K562 (cell line): ENCODE data around the gene EHD2. TPM values are rescaled to one million over a fixed set of nuclear protein-coding genes. Genes with fewer than 3 reads are reported as not detected.

Experiments used
- ATAC-seq: fragments of 200-7000 bp; cut with Tn5 transposase; 3 replicates; pipeline ENCODE4 v1.9.1; 2020; ENCODE audit warnings: moderate library complexity
- BruUV-seq: library from RNA; stranded (reverse); fragments of 400-500 nt; replicated peaks from 2 replicates; lab custom pipeline; 2021; lab: Mats Ljungman, UMichigan
- CTCF ChIA-PET: fragments of 300-600 bp; formaldehyde crosslinking; extraction: SDS; loops from one replicate; lab custom pipeline; 2021; ENCODE audit warnings: low intra/inter-chr PET ratio; lab: Yijun Ruan, JAX
- POLR2A ChIA-PET: fragments of 300-600, 350-650 bp; sonication (Branson Sonifier 250); formaldehyde crosslinking; extraction: SDS; loops from one replicate; lab custom pipeline; 2021; ENCODE audit warnings: antibody characterized with exemption, inconsistent platforms; lab: Yijun Ruan, JAX
- DNase-seq, 4 experiments: peaks; one replicate each; pipeline versions ENCODE4 v3.0.0 to v3.0.0-alpha.2; 2011 to 2018; ENCODE audit warnings: low spot score in 3 of 4, mixed read lengths in 3 of 4; ENCODE audit errors: extremely low read depth in 1 of 4
- FAIRE-seq: peaks from 2 replicates; lab custom pipeline; 2011; peaks lifted over from hg19 to GRCh38; lab: Jason Lieb, UNC
- H2AFZ ChIP-seq: 2 replicates; pipeline ENCODE4 v1.6.0; 2011; ENCODE audit warnings: low read depth, low read length, control low read depth, inconsistent platforms
- H3K27ac ChIP-seq: fragments of 200-600 bp; 3 replicates; pipeline ENCODE4 v1.8.0; 2011; ENCODE audit warnings: low read depth, mild to moderate bottlenecking, control low read depth, inconsistent platforms, low read length, moderate library complexity, mixed read lengths; ENCODE audit errors: extremely low read depth
- H3K27me3 ChIP-seq, 2 experiments: fragments of 300-600 bp in 1 of 2; 2 replicates in 1 of 2; 3 replicates in 1 of 2; pipeline versions ENCODE4 v1.6.0 to v1.8.0; 2011; ENCODE audit warnings: inconsistent platforms in 2 of 2, low read length in 2 of 2, mild to moderate bottlenecking in 1 of 2, mixed read lengths in 1 of 2, moderate library complexity in 1 of 2; ENCODE audit not compliant: control insufficient read depth in 2 of 2, insufficient read depth in 2 of 2
- H3K36me3 ChIP-seq: fragments of 300-600 bp; 3 replicates; pipeline ENCODE4 v1.8.0; 2011; ENCODE audit warnings: mild to moderate bottlenecking, low read length, inconsistent platforms; ENCODE audit not compliant: control insufficient read depth, insufficient read depth
- H3K4me1 ChIP-seq, 2 experiments: fragments of 200-600 bp in 1 of 2; replicated peaks in 1 of 2; 2 replicates in 1 of 2; 3 replicates in 1 of 2; pipeline versions ENCODE4 v1.5.1 to v1.8.0; 2011; ENCODE audit warnings: inconsistent platforms in 2 of 2, low read length in 2 of 2, mild to moderate bottlenecking in 1 of 2, mixed read lengths in 1 of 2, moderate library complexity in 1 of 2; ENCODE audit not compliant: control insufficient read depth in 2 of 2, insufficient read depth in 2 of 2
- H3K4me2 ChIP-seq: 2 replicates; pipeline ENCODE4 v1.6.1; 2011; ENCODE audit warnings: low read length, control low read depth, inconsistent platforms, mixed read lengths; ENCODE audit not compliant: insufficient read depth
- H3K4me3 ChIP-seq: fragments of 200-600 bp; sonication (generic), shearing (Covaris generic); 2 replicates; pipeline ENCODE4 v1.5.1; 2016; ENCODE audit warnings: control low read depth, inconsistent platforms
- H3K79me2 ChIP-seq: fragments of 200-600 bp; 3 replicates; pipeline ENCODE4 v1.8.0; 2011; ENCODE audit warnings: low read length, inconsistent platforms; ENCODE audit not compliant: control insufficient read depth, insufficient read depth
- H3K9ac ChIP-seq, 2 experiments: 2 replicates each; pipeline versions ENCODE4 v1.6.0 to v1.6.1; 2011; ENCODE audit warnings: low read depth in 2 of 2, low read length in 2 of 2, control low read depth in 1 of 2, inconsistent platforms in 1 of 2, mild to moderate bottlenecking in 1 of 2, mixed read lengths in 1 of 2; ENCODE audit not compliant: insufficient read depth in 1 of 2
- H3K9me1 ChIP-seq: one replicate; pipeline ENCODE4 v1.6.0; 2011; ENCODE audit warnings: inconsistent platforms, mild to moderate bottlenecking, low read length, moderate library complexity; ENCODE audit not compliant: control insufficient read depth, insufficient read depth
- H3K9me3 ChIP-seq: replicated peaks from 2 replicates; pipeline ENCODE4 v1.5.1; 2011; ENCODE audit warnings: low read depth, low read length, inconsistent platforms; ENCODE audit not compliant: control insufficient read depth, insufficient read depth
- H4K20me1 ChIP-seq: replicated peaks from 2 replicates; pipeline ENCODE4 v1.6.1; 2011; ENCODE audit warnings: low read length, inconsistent platforms, mixed read lengths; ENCODE audit not compliant: control insufficient read depth, insufficient read depth
- CREM ChIP-seq: IDR thresholded peaks from 2 replicates; pipeline ENCODE4 v1.6.1; 2014; ENCODE audit warnings: antibody characterized with exemption, low read depth
- PBX2 ChIP-seq, 2 experiments: IDR thresholded peaks in 1 of 2; conservative IDR thresholded peaks in 1 of 2; 2 replicates each; pipeline ENCODE4 v1.6.1; 2016; ENCODE audit warnings: low read depth in 2 of 2, mild to moderate bottlenecking in 1 of 2, missing compliant biosample characterization in 1 of 2, missing genetic modification characterization in 1 of 2, moderate library complexity in 1 of 2
- SMAD1 ChIP-seq: fragments of 150-350 bp; IDR thresholded peaks from 2 replicates; pipeline ENCODE4 v1.6.1; 2014; ENCODE audit warnings: low read length, low read depth; ENCODE audit not compliant: partially characterized antibody
- ZNF12 ChIP-seq: sonication (generic); formaldehyde crosslinking; IDR thresholded peaks from 2 replicates; pipeline ENCODE4 v1.4.0; 2020; ENCODE audit warnings: mild to moderate bottlenecking, missing genetic modification reagents
- WGBS: fragments of 100-300 bp; shearing (Covaris generic); methylation state at CpG from one replicate; pipeline ENCODE4 v1.1.6; 2016; ENCODE audit warnings: low coverage, mixed read lengths; ENCODE audit not compliant: insufficient coverage; ENCODE audit errors: missing lambda C conversion rate; 5-methylcytosine and 5-hydroxymethylcytosine counted together
- in situ Hi-C: fragments of 300-500 bp; cut with MboI; formaldehyde crosslinking; loops from 4 replicates; pipeline ENCODE4 v1.15.0; 2018; ENCODE audit warnings: inconsistent platforms, mixed read lengths
- intact Hi-C: fragments of 100-400 bp; cut with micrococcal nuclease; formaldehyde crosslinking; loops from 2 replicates; pipeline ENCODE4 v1.14.2; 2022
- polyA plus RNA-seq, 8 experiments: library from polyadenylated mRNA; depleted of rRNA in 4 of 8; stranded (reverse) in 5 of 8; unstranded in 3 of 8; fragments of >200 nt; fragmentation: Nextera tagmentation in 2 of 8; fragmentation: Illumina TruSeq in 1 of 8; extraction: Ambion mirVana in 2 of 8; extraction: Trizol in 1 of 8; gene quantifications; 2 replicates each; pipeline versions ENCODE4 v1.2.1 to v1.2.3, GENCODE V29; 2011 to 2014; ENCODE audit warnings: inconsistent platforms in 1 of 8, missing spikeins in 1 of 8
- total RNA-seq, 7 experiments: library from RNA; depleted of rRNA in 6 of 7; stranded (reverse); fragments of >200 nt in 6 of 7; fragmentation: Illumina TruSeq in 2 of 7; extraction: Trizol in 2 of 7; gene quantifications; 2 replicates each; pipeline versions ENCODE4 v1.2.1 to v1.2.3, GENCODE V29; 2011 to 2021; ENCODE audit warnings: low replicate concordance in 1 of 7

EHD2 gene
- total and polyA plus RNA-seq, 9 of the 15 experiments (the other 6 are each of a cell fraction or from before 2014, with no cell fraction given): 1.7 to 32.2 (median 3.0) TPM

- BruUV-seq: no TSS peak
- 64% methylated on average over 3 of the region's 3 CpGs for WGBS
- Histone ChIP-seq H3K9me1 (no peaks in the 10 kb centered on the region), H3K27me3 (no peaks in the 10 kb centered on the region), H3K4me3 (no peak overlapping the region), H3K79me2 (no peaks in the 10 kb centered on the region), H3K27ac (no peak overlapping the region), H3K4me1 (peaks cover 0 to 5% of the 10 kb centered on the region in 2 experiments; a peak in 2 of 5 replicates), H3K36me3 (peaks cover 16% of the 10 kb centered on the region; the same call in 2 of the 3 replicates), H3K4me2 (no peak overlapping the region), H3K9me3 (no peaks in the 10 kb centered on the region), H4K20me1 (no peaks in the 10 kb centered on the region), H2AFZ (no peak overlapping the region), H3K9ac (no peak overlapping the region)
- in situ Hi-C loops (loop anchor here (5.0 kb wide), 1 partner anchor 407 kb away; no protein-coding TSS in a partner anchor), intact Hi-C loops (no loop called here)
- FAIRE-seq (no peak), ATAC-seq (no peak), DNase-seq (no peak)
- CTCF ChIA-PET: no interaction called here
- no peak for TF ChIP-seq CREM
- no peak for TF ChIP-seq SMAD1
- TF ChIP-seq ZNF12 (CRISPR knock-in tag): peak; percentile 98
- TF ChIP-seq PBX2 (CRISPR knock-in tag; IDR thresholded peaks at IDR 0.05; ENCODE audit: low read depth): no peak
- no peak for TF ChIP-seq PBX2 (tag; conservative IDR thresholded peaks at IDR 0.05; ENCODE audit: low read depth)
- POLR2A ChIA-PET: interaction anchor here (0.9 kb wide), 1 partner anchor 17 kb away, joined by 3 read pairs; no protein-coding TSS in a partner anchor
Measured at GRCh38 chr19:47704656-47705055, 8.6 kb upstream of the EHD2 start.
